Smooth muscle cell (in vitro differentiated cells): Measurements from ENCODE around the gene SMIM24. TPM values are rescaled to one million over a fixed set of nuclear protein-coding genes. Genes with fewer than 3 reads are reported as not detected.
A peak's percentile ranks its signal among the peaks of the same experiment; 100 is the strongest.

Source experiments
- DNase-seq: peaks from one replicate; lab custom pipeline; 2025; ENCODE audit not compliant: unreplicated experiment; lab: John Stamatoyannopoulos, UW
- H2AFZ ChIP-seq: fragments of 200-600 bp; sonication (generic); 2 replicates; pipeline ENCODE4 v1.6.0; 2016; ENCODE audit warnings: antibody characterized with exemption, low read depth, mild to moderate bottlenecking
- H3F3A ChIP-seq: fragments of 200-600 bp; sonication (generic); 2 replicates; pipeline ENCODE4 v1.6.0; 2017; ENCODE audit warnings: antibody characterized with exemption, low read depth
- H3K27ac ChIP-seq: fragments of 200-600 bp; sonication (generic); 2 replicates; pipeline ENCODE4 v1.5.1; 2016; ENCODE audit warnings: low read depth, mild to moderate bottlenecking
- H3K27me3 ChIP-seq: fragments of 200-600 bp; sonication (generic); 2 replicates; pipeline ENCODE4 v1.6.1; 2016; ENCODE audit warnings: low read depth, mild to moderate bottlenecking
- H3K36me3 ChIP-seq: fragments of 200-600 bp; sonication (generic); 2 replicates; pipeline ENCODE4 v1.5.1; 2016; ENCODE audit warnings: low read depth
- H3K4me1 ChIP-seq: fragments of 200-600 bp; sonication (generic); 2 replicates; pipeline ENCODE4 v1.5.1; 2016; ENCODE audit warnings: low read depth
- H3K4me2 ChIP-seq: fragments of 200-600 bp; sonication (generic); 2 replicates; pipeline ENCODE4 v1.6.0; 2016; ENCODE audit warnings: mild to moderate bottlenecking
- H3K4me3 ChIP-seq: fragments of 200-600 bp; sonication (generic); 2 replicates; pipeline ENCODE4 v1.5.1; 2016; ENCODE audit warnings: mild to moderate bottlenecking
- H3K79me2 ChIP-seq: fragments of 200-600 bp; sonication (generic); 2 replicates; pipeline ENCODE4 v1.6.0; 2016; ENCODE audit warnings: low read depth, mild to moderate bottlenecking
- H3K9ac ChIP-seq: fragments of 200-600 bp; sonication (generic); 2 replicates; pipeline ENCODE4 v1.6.0; 2016; ENCODE audit warnings: low read depth
- H3K9me3 ChIP-seq: fragments of 200-600 bp; sonication (generic); replicated peaks from 2 replicates; pipeline ENCODE4 v1.5.1; 2016; ENCODE audit warnings: low read depth
- H4K20me1 ChIP-seq: fragments of 200-600 bp; sonication (generic); 2 replicates; pipeline ENCODE4 v1.6.0; 2016; ENCODE audit warnings: low read depth
- WGBS: methylation state at CpG from one replicate; pipeline ENCODE4 v1.1.7; 2016; ENCODE audit warnings: low lambda C conversion rate; 5-methylcytosine and 5-hydroxymethylcytosine counted together
- polyA plus RNA-seq: library from polyadenylated mRNA; unstranded; fragments of >200 nt; fragmentation: Nextera tagmentation; extraction: Ambion mirVana; gene quantifications from 2 replicates; pipeline ENCODE4 v1.2.1, GENCODE V29; 2016
- total RNA-seq: library from RNA; depleted of rRNA; stranded (reverse); fragments of >200 nt; gene quantifications from 2 replicates; pipeline ENCODE4 v1.2.3, GENCODE V29; 2014
- TF ChIP-seq, protein P1 (sequence below): fragments of 200-600 bp; sonication (generic); IDR thresholded peaks from 2 replicates; pipeline ENCODE4 v1.5.1; 2017; ENCODE audit warnings: borderline replicate concordance, mild to moderate bottlenecking, antibody characterized with exemption; ENCODE audit not compliant: insufficient read depth, poor library complexity, severe bottlenecking

SMIM24 gene
- total and polyA plus RNA-seq, 2 experiments from 2014 or later, result 1.1 TPM; not detected in 1

DNA sequence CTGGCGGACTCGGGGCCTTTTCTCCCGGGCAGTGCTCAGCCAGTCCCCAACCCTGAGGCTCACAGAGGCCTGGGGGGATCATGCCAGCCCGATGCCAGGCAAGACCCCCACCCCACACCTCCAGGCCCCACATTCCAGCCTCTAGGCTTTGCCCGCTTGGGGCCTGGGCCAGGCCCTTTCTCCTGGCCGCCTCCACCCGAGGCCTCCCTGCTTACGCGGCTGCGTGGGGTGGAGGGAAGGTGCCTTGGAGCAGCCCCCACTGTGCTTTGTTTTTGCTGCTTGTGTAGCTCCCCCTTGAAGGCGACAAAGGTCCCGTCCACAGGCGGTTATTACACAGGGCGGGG lies 38.4 kb downstream of the SMIM24 start:
- Histone ChIP-seq H3K4me1 (peaks cover 8% of the 10 kb centered on the region), H3K9ac (peak overlapping the region; percentile 7), H3K27me3 (no peaks in the 10 kb centered on the region), H3K36me3 (no peaks in the 10 kb centered on the region), H3K4me2 (peak overlapping the region; percentile 8), H4K20me1 (peaks cover 7% of the 10 kb centered on the region), H2AFZ (no peak overlapping the region), H3F3A (no peaks in the 10 kb centered on the region), H3K27ac (peak overlapping the region; percentile 61), H3K9me3 (no peaks in the 10 kb centered on the region), H3K4me3 (no peak overlapping the region), H3K79me2 (no peaks in the 10 kb centered on the region)
- 55% methylated on average over 14 of the region's 14 CpGs for WGBS
- no peak for DNase-seq
- TF ChIP-seq, protein P1, sequence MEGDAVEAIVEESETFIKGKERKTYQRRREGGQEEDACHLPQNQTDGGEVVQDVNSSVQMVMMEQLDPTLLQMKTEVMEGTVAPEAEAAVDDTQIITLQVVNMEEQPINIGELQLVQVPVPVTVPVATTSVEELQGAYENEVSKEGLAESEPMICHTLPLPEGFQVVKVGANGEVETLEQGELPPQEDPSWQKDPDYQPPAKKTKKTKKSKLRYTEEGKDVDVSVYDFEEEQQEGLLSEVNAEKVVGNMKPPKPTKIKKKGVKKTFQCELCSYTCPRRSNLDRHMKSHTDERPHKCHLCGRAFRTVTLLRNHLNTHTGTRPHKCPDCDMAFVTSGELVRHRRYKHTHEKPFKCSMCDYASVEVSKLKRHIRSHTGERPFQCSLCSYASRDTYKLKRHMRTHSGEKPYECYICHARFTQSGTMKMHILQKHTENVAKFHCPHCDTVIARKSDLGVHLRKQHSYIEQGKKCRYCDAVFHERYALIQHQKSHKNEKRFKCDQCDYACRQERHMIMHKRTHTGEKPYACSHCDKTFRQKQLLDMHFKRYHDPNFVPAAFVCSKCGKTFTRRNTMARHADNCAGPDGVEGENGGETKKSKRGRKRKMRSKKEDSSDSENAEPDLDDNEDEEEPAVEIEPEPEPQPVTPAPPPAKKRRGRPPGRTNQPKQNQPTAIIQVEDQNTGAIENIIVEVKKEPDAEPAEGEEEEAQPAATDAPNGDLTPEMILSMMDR, result no peak

DNA sequence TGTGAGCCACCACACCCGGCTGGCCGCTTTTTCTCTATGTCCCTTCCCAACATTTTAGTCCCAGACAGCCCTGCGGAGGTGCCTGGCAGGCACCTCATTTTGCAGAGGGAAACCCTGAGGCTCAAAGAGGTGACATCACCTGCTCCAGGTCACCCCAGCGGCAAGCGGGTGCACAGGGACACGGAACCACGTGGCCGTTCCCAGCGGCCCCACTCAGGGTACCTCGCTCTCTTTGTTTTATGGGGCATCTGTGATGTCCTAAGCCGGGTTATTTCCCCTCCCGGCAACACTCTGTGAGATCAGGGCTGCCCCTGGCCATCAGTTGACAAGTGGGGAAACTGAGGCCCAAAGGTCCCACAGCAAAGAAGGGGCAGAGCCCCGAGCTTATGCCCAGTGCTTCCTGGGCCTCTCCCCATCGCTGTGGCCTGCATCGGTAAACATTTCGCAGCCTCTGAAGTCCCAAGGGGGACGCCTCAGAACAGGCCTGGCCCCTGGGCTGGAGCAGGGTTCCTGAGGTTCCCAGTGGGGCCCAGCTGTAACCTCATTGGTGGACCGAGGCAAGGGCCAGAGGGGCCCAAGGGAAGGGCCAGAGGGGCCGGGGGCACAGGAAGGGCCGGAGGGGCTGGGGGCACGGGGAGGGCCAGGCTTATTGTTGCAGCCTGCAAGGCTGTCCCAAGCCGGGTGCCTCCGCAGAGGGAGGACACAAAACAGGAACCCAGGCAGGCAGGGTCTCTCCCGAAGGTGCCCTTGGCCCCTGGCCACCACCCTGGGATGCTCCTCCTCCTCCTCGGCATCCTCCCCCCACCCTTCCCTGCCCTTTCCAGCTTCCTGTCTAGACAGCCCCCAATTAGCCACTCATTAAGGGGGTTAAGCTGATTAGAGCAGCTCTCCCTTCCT lies 39.0 kb downstream of the SMIM24 start:
- Histone ChIP-seq H3K79me2 (no peaks in the 10 kb centered on the region), H3K27ac (peak overlapping the region; percentile 61)
- DNase-seq, result no peak

DNA sequence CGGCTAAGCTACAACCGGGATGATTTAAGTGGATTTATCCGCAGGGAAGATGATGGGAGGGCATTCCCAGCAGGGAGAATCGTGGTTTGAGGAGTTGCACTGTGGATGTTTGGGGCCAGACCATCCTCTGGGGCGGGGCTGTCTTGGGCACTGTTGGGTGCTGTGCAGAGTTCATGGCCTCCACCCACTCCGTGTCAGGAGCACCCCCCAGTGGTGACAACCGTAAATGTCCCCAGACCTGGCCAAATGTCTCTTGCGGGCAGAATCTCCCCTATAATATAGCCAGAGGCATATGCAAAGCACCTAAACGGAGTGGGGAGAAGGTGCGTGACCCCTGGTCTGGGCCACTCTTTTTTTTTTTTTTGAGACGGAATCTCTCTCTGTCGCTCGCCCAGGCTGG lies 40.2 kb downstream of the SMIM24 start:
- Histone ChIP-seq H3K4me2 (no peak overlapping the region), H3K79me2 (no peaks in the 10 kb centered on the region), H3F3A (no peaks in the 10 kb centered on the region), H3K27me3 (no peaks in the 10 kb centered on the region), H3K4me3 (no peak overlapping the region), H3K9me3 (no peaks in the 10 kb centered on the region), H3K4me1 (peaks cover 8% of the 10 kb centered on the region), H3K9ac (no peak overlapping the region), H2AFZ (no peak overlapping the region), H3K27ac (no peak overlapping the region), H4K20me1 (peaks cover 7% of the 10 kb centered on the region), H3K36me3 (no peaks in the 10 kb centered on the region)
- DNase-seq, result no peak
- WGBS, result 58% methylated on average over 13 of the region's 13 CpGs
- TF ChIP-seq, protein P1, result peak; percentile 23

More for the DNA sequence above, 39.0 kb downstream of the SMIM24 start:
- Histone ChIP-seq H3K9ac (peak overlapping the region; percentile 7), H2AFZ (no peak overlapping the region), H3F3A (no peaks in the 10 kb centered on the region), H4K20me1 (peaks cover 7% of the 10 kb centered on the region), H3K36me3 (no peaks in the 10 kb centered on the region), H3K9me3 (no peaks in the 10 kb centered on the region), H3K4me1 (peaks cover 8% of the 10 kb centered on the region), H3K27me3 (no peaks in the 10 kb centered on the region), H3K4me2 (peak overlapping the region; percentile 8), H3K4me3 (no peak overlapping the region)
- TF ChIP-seq, protein P1, result no peak
- 80% methylated on average over 19 of the region's 25 CpGs for WGBS
